HG02763 (cell line): ENCODE data around the gene AQP12A.

Experiments used
- ATAC-seq: cut with Tn5 transposase; IDR thresholded peaks from one replicate; pipeline ENCODE4 v1.9.1; 2021; ENCODE audit warnings: mild to moderate bottlenecking, moderate library complexity; ENCODE audit not compliant: unreplicated experiment

Gene AQP12A

DNA sequence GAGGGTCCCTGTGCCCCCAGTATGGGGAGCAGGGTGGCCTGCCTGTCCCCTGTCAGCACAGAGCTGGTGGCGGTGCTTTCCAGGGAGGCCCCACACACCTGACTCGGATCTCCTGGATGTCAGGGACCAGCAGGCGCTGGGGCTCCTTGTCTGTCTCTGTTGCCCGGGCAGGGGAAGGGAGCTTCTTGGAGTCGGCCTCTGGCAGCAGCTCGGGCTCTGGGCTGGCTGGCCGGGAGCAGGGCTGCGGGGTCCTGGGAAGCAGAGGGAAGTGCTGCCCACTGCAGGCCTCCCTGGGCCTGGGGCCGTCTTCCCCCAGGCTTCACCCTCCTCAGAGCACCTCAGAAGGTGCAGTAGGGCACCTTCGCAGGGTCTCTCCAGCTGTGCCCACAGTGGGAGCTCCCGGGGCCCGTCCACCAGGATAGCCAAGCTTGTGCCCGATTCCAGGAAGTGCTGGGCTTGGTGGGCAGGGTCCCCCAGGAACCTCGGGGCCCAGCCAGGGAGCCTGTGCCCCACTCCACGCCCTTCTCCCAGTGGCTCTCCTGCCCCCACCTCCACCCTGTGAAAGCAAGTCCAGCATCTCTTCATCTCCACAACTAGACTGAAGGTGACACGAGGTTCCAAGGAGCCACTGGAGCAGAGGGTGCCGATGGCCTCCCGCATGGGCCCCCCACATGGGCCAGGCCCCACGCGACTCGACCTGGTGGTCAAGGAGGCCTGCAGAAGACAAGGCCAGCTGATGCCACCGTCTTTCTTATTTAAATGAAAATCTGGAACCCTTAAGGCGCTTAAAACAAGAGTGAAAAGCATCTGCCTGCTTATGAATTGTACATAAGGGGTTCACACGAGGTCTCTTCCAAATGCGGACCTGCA lies 28.2 kb downstream of the AQP12A start:
- no peak for ATAC-seq

DNA sequence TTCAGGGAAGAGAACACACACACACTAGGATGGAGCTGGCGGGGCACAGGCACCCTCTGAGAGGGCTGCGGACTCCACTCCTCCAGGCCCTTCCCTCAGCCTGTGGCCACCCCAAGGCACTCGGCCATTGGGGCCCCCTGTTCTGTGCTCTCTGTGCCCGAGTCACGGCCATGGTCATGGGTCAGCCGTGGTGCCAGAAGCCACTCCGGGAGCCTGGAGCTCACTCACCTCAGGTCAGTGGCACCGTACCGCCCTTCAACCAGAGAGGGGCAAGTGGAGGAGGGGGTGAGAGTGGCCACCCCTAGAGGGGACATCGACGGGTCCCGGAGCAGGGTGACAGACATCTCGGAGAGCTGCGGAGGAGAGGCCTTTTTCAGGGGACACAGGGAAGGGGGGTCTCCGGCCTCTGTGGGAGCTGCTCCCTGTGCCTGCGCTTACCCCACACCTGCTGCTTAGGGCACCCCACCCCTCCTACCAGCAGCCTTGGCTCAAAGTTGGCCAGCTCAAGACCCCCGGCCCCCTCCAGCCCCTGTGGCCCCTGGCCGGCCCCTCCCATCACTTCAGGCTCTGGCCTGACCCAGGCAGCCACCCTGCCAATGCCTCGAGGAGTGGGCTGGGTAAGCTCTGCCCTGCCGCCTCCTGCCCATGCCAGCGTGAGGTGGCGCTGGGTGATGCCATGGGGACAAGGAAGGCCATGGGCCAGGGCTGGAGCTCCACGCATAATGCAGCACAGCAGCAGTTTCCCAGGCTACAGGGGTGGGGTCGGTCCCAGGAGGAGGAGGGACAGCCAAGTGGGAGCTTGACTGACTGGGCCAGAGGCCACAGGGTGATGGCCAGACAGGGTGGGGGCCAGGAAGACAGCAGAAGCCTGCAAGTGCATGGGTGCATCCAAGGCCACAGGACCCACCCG lies 29.3 kb downstream of the AQP12A start:
- ATAC-seq = no peak

DNA sequence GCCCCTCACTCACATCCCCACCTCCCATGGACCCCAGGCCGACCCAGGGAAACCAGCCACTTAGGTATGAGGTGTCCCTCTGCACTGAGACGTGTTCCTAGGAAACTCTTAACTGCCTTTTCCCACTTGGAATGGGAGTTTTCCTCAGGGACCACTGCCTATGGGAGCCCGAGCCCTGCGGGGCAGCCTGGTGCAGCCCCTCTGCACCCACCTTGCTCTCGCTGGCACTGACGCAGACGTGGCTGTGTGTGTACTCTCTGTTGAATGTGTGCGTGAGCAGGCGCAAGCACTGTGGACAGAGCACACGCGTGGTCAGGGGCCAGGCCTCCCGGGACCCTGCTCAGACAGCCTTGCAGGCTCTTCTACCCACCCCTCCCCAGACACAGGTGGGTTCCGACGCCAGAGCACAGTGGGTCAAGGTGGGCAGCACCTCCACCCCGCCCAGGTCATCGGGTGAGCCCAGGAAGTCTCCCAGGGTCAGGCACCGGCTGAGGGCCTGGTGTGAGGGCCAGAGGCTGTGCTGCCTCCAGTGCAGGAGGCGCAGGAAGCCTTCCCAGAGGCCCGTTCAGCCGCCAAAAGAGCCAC lies 30.0 kb downstream of the AQP12A start:
- no peak for ATAC-seq

DNA sequence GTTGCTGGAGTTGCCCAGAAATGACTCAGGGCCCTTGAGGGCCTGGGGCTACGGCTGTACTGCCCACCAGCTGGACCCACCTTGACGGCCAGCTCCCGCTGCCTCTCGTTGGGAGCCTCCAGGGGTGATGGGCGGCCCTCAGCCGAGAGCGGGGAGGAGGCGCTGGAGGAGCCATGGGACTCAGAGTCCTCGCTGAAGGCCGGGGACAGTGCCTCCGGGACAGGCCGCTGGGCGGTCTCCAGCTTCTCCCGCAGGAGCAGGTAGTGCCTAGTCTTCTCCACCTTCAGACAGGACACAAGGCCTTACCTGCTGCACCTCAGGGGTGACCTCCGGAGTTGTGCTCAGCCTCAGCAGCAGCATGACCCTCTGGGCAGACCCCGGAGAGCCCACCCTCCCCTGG lies 30.7 kb downstream of the AQP12A start:
- no peak for ATAC-seq

DNA sequence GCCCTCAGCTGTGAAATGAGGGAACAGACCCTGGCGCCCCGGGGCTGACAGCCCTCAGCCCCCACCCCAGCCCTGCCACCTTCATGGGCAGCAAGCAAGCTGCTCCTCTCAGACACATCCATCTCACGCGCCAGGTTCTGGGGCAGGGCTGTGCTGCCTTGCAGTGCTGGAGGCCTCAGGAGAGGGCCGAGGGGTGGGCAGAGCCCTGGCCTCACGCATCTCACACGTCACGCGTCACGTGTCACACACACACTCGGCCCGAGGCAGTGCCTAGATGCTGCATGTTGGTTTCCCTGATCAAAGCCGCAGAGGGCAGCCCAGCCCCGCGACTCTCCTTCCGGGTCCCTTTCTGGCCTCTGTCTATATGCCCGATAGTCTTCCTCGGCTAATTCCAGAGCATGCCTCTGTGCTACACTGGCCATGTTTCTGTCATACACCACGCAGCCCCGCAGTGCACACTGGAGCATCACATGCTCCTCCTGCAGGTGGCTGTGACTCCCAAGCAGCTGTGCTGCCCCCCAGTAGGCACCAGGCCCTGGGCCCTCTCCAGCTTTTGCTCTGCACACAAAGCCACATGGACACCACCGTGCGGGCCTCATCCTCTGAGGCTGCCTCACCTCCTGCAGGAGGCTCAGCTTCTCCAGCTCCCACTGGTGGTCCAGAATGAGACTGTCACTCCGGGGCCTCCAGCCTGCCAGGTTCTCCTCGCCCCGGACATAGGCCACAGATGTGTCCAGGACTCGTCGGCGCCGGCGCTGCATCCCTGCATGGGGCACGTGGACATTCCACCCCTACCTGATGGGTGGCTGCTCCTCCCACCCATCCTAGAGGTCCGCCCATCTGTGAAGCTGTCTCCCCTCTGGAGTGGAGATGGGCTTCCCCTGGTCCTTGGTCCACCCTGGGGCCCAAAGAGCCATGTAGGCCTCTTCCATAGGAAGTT lies 31.4 kb downstream of the AQP12A start:
- ATAC-seq = no peak

DNA sequence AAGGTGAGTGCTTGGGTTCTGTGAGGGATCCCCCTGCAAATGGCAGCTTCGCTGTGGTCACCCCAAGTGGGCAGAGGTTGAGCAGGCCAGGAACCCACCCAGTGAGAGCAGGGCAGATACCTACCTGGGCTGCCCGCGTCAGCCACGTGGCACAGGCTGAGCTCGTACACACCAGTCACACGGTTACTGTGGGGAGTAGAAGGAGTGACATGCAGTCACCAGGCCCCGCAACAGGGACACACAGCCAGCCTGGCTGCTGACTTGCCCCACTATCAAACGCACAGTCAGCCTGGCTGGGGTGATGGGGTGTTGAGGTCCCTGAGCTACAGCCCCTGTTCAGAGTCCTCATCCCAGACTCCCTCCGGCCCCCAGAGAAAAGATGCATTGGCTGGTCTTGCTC lies 32.2 kb downstream of the AQP12A start:
- ATAC-seq = no peak

DNA sequence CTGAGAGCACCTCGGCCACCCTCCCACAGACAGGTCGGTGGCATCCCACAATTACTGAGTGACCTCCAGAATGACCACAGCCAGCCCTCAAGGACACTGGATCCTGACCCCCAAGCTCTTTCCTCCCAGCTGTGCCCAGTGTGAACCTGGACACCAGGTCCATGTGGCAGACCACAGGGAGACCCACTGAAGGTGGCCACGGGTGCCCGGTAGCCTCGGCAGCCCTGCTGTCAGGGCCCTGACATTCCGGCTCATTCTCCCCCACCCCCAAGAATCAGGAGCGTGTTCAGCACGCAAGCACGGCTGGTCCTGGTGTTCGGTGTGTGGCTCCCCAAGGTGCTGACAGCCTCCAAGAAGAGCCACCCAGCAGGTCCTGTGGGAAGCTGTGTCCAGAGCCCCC lies 32.8 kb downstream of the AQP12A start:
- ATAC-seq = no peak

DNA sequence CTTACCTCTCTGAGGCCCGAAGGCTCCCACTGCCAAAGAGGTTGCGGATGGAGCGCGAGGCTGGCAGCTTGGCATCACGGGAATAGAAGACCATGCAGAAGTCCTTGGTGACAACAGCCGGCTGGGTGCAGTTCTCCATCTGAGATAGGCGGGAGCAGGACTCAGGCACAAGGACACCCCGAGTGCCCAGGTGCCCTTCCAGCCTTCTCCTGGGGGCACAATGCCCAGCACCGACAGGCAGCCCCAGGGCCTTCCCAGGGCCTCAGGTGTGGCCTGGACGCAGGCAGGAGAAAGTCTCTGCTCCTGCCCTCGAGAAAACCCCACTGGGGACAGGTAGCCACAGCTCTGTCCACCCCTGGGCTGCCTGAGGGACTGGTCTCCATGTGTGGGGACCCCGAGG lies 33.6 kb downstream of the AQP12A start:
- no peak for ATAC-seq

DNA sequence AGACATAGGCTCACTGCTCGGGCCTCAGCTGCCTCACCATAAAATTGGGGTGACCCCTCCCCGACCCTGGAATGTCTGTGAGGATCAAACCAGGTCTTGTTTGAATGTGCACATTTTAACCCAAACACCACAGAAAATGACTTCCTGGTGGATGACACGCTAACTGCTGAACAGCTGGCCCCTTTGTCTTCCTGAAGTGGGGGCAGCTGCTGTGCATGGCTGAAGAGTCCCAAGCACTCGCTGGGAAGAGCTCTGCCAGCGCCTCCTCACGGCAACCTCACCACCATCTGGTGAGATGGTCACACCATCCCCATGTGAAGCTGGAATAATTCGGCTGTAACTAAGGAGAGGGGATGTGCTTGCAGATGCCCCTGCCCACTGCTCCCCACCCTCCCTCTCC lies 34.0 kb downstream of the AQP12A start:
- ATAC-seq = no peak

DNA sequence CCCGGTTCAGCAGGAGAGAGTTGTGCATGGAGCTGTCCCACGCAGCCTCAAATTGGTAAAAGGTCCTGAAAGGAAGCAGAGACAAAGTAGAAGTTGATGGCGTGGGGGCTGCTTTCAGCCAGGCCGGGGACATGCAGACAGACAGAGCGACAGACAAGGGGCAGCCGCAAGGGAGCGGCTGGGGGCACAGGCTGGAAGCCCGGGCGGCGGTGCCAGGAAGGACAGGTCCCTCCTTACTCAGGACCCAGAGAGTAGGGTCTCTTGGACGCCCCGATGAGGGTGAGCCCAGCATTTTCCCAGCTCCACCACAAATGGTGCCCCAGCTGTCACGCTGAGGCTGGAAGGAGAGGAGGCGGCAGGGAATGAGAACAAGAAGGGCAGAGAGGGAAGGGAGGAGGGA lies 35.2 kb downstream of the AQP12A start:
- no peak for ATAC-seq

DNA sequence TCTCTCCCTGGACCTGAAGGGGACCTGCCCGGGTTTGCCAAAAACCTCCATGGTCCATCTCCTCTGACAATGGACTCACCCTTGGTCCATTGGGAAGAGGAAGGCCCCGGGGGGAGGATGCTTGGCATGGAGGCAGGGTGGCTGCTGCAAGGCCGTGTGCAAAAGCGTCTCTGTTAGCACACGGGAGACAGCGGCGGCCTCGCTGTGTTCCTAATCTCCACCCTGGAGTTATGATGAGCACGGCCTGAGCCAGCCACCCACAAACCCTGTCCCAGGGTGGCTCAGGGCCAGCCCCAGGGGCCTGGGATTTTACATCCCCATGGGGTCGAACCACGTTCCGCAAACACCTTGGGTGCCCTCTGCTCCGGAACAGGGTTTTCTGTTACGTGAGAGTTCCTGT lies 35.8 kb downstream of the AQP12A start:
- no peak for ATAC-seq

DNA sequence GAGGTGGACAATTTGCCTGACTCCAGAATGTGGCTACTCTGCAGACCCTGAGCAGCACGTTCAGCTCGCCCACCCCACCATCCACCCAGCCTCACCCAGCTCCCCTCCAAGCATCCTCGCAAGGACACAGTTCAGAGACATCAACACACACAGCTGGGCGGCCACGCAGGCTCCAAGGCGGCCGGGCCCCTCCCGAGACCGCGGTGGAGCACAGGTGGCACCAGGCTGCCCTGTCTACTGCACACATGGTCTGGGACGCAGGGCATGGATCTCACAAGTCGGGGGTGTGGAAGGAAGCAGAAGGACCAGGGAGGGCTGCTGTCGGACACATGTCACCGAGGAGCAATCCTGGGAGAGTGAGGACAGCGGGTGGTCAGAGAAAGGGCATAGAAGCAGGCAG lies 36.2 kb downstream of the AQP12A start:
- ATAC-seq = no peak

DNA sequence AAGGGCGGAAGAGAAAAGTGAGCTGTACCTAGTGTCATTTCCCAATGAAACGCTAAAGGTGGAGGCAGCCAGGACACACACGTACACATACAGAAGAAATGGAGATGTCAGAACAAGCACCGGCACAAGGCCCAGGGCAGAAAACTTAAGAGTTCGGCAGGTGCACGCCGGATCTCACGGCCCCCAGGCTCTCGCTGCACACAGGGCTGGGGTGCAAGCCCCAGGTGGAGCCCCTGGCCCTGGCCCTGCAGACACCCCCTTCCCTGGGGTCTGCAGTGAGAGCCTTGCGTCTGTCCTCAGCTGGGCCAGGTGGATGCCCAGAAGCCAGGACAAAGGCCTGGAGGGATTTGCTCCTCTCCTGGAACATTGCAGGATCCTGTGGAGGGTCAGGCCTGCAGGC lies 36.7 kb downstream of the AQP12A start:
- ATAC-seq = no peak

DNA sequence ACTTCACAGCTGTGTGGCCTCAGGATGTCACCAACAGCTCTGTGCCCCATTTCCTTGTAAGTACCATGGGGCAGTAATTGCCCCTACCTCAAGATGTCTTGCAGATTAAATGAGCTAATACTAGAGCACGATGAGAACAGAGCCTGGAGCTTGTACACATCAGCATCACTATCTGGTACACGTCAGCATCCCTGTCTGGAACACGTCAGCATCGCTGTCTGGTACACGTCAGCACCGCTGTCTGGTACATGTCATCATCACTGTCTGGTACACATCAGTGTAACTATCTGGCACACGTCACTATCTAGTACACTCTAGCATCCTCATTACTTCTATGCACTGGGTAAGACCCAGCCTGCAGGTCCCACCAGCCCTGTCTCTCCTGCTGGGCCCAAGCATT lies 37.2 kb downstream of the AQP12A start:
- ATAC-seq = no peak

DNA sequence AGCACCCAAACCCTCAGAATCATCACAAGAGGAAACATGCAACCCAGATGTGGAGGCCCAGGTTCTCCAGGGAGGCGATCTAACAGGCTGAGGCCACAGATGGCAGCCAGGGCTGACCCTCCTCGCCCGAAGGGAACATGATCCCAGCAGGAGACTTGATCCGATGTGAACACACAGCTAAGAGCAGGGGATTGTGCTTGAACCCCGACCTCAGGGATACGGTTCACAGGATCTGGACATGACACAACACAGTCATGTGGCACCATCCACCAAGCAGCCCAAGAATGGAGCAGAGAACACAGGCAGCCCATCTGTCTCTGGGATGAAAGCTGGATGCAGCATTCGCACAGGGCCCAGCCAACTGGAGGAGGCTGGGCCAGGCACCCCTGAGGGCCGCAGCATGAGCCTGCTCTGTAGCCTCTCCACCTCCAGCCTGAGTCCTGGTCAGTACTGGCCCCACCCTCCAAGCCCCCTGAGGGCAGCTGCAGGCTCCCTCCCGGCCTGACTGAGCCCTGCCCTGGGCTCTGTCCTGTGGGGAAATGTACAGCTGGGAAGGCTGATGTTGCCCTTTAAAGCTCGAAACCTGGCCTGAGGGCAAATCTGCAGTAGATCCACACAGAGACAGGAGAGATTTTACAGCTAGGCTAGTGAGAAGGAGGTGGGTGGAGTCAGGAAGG lies 39.0 kb downstream of the AQP12A start:
- no peak for ATAC-seq

DNA sequence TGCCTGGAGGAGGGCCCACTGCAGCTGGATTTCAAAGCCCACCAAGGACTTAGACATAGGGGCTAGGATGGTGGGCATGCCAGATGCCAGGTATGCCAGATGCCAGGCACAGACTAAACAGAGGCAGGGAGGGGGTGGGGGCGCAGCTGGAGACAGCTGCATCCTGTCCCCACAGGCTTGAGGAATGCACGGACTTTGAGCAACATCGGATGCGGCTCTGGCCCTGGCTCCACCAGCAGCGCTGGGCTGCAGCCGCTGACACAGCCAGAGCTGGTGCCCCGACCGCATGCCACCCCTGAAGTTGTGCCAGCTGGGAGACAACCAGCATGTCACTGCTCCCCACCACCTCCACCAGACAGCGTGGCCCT lies 39.5 kb downstream of the AQP12A start:
- no peak for ATAC-seq

DNA sequence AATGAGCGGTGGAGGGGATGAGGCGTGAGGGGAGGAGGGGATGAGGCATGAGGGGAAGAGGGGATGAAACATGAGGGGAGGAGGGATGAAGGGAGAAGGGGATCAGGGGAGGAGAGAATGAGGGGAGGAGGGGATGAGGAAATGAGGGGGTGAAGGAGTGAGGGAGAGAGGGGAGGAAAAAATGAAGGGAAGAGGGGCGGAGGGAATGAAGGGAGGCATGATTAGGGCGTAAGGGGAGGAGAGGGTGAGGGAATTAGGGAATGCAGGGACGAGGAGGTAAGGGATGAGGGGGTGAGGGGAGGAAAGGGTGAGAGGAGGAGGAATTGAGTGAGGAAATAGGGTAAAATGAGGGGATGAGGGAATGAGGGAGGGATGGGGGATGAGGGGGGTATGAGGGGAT lies 40.5 kb downstream of the AQP12A start:
- no peak for ATAC-seq

DNA sequence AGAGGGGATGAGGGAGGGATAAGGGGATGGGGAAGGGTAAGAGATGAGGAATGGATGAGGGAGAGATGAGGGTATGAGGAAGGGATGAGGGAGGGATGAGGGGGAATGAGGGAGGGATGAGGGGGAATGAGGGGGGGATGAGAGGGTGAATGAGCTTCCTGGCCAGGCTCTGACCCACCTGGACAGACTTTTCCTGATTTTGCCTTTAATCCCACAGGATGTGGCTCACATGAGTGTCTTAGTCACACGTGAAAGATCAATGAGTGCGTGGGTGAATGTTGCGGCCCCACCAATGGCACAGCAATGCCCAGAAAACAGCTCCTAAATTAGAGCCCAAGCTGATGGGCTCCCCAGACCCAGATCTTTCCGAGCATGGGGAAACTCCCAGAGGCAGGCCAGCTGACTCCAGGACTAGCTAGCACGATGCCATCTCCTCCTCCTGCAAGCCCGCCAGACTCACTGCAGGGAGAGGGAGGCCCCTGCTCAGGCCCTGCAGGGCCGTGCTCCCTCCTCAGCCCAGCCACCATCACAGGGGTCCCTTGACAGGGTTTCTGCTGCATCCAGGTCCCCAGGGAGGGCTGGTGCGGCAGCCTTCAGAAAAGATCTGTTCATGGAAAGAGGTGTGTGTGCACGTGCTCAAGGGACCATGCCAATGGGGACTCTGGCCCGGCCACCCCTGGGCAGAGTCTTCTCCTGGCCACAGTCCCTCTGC lies 41.4 kb downstream of the AQP12A start:
- ATAC-seq = no peak

DNA sequence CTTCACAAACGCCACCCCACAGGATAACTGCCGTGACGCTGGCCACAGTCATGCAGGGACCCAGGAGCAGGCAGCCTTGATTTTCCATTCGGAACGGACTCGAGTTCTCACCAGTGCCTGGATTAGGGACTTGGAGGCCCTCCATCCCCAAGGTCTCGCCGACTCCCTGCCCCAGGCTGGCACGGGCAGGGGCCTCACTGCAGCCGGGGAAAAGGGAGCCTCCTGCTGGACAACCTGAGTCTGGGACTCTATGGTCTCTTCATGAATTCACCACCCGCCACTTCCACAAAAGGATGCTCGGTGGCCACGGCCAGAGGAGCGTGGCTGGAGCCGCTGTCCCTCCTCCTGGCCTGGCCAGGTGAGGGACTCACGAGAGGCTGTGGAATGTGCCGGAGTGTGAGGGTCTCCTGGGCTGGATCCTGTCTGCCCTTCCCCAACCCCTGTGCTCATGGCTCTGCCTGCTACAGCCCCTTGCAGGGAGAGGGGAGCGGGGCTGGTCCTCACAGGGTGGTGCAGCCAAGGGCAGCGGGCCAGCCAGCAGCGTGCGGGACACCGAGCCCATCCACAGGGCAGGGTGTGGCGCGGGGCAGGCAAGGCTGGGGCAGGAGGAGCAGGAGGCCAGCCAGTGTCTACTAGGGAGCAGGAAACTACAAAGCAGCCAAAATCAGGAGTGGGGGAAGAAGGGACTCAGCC lies 42.3 kb downstream of the AQP12A start:
- no peak for ATAC-seq
